Measurements from ENCODE around the gene PCNX1.

DNA sequence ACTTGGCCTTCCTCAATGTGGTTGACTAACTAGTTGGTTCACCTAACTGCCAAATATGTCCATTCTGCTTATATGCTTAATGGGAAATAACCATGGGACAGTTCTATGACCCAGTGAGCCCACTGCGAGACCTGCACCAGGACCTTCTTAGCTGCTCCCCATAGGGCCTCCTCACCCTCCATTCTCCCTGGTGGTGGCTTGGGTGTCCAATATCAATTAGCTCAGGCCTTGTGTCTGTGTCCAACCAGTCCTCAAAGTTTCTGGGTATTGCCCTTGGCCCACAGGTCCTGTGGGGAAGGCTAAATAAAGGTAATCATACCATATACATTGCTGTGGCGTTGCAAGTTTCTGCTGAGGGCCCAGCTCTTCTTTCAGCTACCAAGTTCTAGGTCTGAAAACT, 228.2 kb downstream of the PCNX1 start:
- TF ChIP-seq TAF1 (IDR thresholded peaks at IDR 0.05; ENCODE audit: low read depth): no peak
- TF ChIP-seq RAD21 (IDR thresholded peaks at IDR 0.05; ENCODE audit: low read depth): no peak
- TF ChIP-seq EGR1 (IDR thresholded peaks at IDR 0.05): no peak
- TF ChIP-seq, protein P1, sequence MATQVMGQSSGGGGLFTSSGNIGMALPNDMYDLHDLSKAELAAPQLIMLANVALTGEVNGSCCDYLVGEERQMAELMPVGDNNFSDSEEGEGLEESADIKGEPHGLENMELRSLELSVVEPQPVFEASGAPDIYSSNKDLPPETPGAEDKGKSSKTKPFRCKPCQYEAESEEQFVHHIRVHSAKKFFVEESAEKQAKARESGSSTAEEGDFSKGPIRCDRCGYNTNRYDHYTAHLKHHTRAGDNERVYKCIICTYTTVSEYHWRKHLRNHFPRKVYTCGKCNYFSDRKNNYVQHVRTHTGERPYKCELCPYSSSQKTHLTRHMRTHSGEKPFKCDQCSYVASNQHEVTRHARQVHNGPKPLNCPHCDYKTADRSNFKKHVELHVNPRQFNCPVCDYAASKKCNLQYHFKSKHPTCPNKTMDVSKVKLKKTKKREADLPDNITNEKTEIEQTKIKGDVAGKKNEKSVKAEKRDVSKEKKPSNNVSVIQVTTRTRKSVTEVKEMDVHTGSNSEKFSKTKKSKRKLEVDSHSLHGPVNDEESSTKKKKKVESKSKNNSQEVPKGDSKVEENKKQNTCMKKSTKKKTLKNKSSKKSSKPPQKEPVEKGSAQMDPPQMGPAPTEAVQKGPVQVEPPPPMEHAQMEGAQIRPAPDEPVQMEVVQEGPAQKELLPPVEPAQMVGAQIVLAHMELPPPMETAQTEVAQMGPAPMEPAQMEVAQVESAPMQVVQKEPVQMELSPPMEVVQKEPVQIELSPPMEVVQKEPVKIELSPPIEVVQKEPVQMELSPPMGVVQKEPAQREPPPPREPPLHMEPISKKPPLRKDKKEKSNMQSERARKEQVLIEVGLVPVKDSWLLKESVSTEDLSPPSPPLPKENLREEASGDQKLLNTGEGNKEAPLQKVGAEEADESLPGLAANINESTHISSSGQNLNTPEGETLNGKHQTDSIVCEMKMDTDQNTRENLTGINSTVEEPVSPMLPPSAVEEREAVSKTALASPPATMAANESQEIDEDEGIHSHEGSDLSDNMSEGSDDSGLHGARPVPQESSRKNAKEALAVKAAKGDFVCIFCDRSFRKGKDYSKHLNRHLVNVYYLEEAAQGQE (IDR thresholded peaks at IDR 0.05; ENCODE audit: low read depth): no peak
- TF ChIP-seq EP300 (IDR thresholded peaks at IDR 0.05; ENCODE audit: borderline replicate concordance): no peak
- TF ChIP-seq, protein P2, sequence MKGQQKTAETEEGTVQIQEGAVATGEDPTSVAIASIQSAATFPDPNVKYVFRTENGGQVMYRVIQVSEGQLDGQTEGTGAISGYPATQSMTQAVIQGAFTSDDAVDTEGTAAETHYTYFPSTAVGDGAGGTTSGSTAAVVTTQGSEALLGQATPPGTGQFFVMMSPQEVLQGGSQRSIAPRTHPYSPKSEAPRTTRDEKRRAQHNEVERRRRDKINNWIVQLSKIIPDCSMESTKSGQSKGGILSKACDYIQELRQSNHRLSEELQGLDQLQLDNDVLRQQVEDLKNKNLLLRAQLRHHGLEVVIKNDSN (IDR thresholded peaks at IDR 0.05): no peak
- no peak for TF ChIP-seq CEBPB (IDR thresholded peaks at IDR 0.05)
- TF ChIP-seq CREB1 (IDR thresholded peaks at IDR 0.05; ENCODE audit: low read depth): no peak

Data from Ishikawa (cell line).